HG03571 (cell line): Measurements from ENCODE around the gene DNAH3.
"Not testable (repeated sequence)": the region's sequence is repeated elsewhere in the genome, so short reads cannot be mapped to it uniquely, and the experiment has no call there.

Experiments
- ATAC-seq: cut with Tn5 transposase; IDR thresholded peaks from one replicate; pipeline ENCODE4 v1.9.1; 2021; ENCODE audit not compliant: unreplicated experiment

Gene DNAH3

GRCh38 chr16:21076186-21076883 is 74.3 kb downstream of the DNAH3 start:
- no peak for ATAC-seq

DNA sequence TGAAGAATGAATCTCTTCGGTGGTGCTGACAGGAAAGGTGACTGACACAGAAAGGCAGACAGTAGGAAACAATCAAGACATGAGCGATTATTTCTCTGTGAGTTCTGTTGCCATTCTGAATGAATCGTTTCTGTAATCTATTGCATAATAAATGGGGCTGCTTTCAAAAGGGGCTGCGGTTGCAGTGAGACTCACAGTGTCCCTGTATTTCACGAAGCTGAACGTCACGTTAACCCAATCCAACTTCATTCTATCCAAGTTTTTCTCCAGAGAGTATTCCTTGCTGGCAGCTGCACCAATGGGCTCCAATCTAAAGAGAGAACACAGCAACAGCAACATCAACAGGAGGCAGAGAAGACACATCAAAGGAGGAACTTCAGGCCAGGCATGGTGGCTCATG is 75.4 kb downstream of the DNAH3 start:
- no peak for ATAC-seq

DNA sequence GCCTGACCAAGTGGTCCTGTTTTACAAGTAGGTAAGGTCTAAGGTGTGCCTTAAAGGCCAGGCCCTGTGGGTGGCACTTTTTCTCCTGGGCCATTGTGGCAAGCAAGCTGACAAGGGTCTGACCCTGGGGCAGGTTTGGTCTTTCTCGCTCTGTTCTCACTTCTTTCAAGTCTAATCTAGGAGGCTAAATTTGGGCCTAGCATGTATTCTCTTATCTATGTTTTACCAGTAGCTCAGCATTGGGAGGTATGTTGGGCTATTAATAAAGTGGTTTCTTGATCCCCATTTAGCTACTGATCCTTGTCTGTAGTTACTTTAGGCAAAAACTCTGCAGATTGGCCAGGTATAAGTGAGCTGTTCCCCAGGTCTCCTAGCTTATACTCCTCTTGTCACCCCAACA is 77.7 kb downstream of the DNAH3 start:
- ATAC-seq = no peak

GRCh38 chr16:21071741-21072140 is 78.9 kb downstream of the DNAH3 start:
- no peak for ATAC-seq

DNA sequence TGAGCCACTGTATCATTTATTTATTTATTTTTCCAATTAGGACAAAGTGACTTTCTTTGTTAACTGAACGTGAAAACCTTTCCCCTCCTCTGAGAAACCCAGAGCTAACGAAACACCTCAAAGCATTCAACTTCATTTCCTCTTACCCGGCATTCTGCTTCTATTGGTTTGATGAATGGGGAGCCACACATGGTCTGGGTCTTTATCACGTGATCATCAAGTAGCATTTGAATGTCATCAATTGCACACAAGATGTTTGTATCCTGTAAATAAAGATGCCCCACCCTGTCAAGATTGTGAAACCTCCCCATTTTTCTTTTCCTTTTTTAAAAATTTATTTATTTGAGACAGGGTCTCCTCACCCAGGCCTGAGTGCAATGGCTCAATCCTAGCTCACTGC is 80.1 kb downstream of the DNAH3 start:
- ATAC-seq = no peak

GRCh38 chr16:21069986-21070385 is 80.7 kb downstream of the DNAH3 start:
- no peak for ATAC-seq

DNA sequence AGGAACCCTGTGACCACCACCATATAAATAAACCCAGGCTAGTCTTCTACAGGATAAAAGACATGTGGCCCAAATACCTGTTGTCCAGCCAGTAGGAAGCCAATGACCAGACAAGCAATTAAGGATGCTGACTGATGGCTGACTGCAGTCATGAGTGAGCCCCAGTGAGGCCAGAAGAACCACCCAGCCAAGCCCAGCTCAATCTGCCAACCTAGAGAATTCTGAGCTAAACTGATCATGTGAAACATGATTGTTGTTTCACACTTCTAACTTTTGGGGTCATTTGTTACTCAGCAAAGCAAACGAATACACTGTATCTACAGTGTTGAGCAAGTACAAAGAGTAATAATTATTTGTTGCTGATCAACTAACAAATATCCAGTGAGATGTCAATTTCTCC is 86.4 kb downstream of the DNAH3 start:
- no peak for ATAC-seq

GRCh38 chr16:21063314-21063713 is 87.3 kb downstream of the DNAH3 start:
- not testable (repeated sequence) for ATAC-seq

DNA sequence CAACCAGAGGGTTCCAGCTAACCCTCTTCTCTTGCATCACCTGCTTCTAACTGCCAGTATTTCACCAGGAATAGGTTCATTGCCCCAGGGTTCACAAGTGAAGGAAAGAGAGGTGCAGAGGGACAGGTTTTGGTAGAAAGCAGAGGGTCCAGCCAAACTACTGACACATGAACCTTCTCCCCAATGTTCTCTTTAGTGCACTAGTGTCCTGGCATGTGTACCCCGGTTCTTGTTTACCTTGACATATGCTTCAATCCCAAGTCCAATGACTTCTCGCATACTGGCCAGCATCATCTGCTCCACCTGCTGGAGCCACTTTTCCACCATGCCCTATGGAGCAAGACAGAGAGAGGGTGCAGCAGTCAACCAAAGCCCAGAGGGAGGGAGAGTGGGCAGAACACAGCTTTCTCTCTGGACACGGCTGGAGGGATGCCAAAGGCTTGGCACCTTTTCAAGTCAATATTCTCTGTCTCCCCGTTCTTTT is 90.6 kb downstream of the DNAH3 start:
- ATAC-seq = no peak

DNA sequence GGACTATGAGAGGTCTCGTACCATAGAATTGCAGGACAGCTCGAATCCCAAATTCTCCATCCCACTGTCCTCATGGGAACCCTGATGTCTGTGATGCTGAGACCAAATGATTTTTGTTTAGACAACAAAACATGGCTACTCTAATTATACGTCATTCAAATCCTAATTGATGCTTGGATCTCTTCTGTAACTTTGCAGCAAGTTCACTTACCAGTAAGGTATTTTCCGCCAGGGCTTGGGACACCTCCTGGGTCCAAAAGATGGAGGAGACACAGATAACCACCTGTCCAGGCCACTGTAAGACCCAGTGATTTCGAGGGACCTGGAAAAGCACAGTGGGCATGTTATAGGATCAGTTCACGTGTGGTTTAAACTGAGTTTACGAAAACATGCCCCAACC is 92.8 kb downstream of the DNAH3 start:
- ATAC-seq = no peak

DNA sequence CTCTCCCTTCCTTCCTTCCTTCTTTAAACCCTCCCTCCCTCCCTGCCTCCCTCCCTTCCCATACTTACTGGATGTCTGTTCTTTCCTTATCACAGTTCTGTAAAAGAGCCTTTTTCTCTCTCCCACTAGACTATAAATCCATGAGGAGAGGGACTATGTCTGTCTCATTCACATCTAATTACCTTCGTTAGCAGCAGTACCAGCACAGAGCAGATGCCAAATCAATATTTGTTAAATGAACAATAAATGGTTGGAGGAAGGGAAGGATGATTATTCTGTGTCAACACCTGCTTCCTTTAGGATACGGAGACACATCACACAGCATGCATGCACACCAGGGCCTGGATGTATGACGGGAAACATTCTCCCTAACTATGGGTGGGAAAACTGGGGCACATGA is 94.2 kb downstream of the DNAH3 start:
- no peak for ATAC-seq

- not testable (repeated sequence) for ATAC-seq
These were observed 94.9 kb downstream of the DNAH3 start for GRCh38 chr16:21055738-21056137.

DNA sequence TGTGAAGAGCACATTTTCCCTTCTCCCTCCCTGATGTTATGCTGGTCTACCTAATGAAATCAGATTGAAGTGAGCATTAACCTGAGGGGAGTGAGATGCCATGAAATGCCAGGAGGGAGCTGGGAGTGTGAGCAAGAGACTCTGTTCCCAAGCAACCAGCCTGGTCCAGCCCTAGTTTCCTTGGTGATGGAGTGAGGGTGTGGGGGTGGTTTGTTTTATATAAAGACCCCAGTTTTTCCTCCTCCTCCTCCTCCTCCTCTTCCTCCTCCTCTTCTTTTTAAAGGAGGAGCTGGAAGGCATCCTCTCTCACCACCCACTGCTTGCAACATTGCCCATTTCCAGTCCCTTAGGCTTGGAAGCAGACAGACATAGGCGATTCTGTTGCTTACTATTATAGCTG is 97.1 kb downstream of the DNAH3 start:
- ATAC-seq = no peak

DNA sequence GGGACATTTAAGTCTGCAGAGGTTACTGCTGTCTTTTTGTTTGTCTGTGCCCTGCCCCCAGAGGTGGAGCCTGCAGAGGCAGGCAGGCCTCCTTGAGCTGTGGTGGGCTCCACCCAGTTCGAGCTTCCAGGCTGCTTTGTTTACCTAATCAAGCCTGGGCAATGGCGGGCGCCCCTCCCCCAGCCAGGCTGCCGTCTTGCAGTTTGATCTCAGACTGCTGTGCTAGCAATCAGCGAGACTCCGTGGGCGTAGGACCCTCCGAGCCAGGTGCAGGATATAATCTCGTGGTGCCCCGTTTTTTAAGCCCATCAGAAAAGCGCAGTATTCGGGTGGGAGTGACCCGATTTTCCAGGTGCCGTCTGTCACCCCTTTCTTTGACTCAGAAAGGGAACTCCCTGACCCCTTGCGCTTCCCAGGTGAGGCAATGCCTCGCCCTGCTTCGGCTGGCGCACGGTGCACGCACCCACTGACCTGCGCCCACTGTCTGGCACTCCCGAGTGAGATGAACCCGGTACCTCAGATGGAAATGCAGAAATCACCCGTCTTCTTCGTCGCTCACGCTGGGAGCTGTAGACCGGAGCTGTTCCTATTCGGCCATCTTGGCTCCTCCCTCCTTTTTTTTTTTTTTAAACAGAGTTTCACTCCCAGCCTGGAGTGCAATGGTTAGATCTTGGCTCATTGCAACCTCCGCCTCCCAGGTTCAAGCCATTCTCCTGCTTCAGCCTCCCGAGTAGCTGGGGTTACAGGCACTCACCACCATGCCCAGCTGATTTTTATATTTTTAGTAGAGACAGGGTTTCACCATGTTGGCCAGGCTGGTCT is 102.3 kb downstream of the DNAH3 start:
- ATAC-seq = not testable (repeated sequence)

DNA sequence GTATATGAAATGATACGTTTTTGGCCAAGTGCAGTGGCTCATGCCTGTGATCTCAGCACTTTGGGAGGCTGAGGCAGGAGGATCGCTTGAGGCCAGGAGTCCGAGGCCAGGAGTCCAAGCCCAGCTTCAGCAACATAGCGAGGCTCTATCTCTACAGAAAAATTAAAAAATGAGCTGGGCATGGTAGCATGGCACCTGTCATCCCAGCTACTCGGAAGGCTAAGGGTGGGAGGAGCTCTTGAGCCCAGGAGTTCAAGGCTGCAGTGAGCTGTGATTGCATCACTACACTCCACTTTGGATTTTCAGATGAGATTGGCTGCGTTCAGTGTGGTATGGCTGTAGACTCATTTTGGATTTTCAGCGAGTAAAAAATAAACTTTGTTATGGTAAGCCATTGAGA is 112.4 kb downstream of the DNAH3 start:
- no peak for ATAC-seq

DNA sequence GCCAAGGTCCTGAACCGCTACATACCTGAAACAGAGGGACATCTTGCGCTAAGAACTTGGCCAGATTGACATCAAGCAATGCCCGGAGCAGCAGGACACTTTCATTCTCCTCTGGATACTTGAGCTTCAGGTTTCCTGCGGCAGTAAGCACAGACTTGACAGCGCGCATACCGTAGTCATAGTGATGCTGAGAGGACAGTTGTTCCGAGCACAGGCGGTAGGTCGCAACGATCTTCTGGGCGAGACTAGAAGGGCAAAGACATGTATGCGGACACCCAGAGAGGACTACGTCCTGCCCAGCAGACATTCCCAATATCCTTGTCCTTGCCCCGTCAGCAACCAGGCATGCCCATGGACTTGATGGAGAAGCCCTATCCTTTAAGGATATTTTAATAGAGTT is 112.9 kb downstream of the DNAH3 start:
- no peak for ATAC-seq

DNA sequence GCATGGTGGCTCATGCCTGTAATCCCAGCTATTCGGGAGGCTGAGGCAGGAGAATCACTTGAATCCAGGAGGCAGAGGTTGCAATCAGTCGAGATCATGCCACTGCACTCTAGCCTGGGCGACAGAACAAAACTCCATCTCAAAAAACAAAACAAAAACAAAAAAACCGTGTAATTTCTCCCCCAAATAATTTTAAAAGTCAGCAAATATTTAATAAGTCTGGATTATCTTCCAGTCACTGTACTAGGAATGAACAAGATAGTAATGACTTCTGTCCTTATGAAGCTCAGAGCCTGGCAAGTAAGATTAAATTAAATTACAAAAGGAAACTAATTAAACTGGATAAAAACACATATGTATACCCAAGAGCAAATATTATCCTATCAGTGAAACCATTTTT is 113.5 kb downstream of the DNAH3 start:
- ATAC-seq = no peak

DNA sequence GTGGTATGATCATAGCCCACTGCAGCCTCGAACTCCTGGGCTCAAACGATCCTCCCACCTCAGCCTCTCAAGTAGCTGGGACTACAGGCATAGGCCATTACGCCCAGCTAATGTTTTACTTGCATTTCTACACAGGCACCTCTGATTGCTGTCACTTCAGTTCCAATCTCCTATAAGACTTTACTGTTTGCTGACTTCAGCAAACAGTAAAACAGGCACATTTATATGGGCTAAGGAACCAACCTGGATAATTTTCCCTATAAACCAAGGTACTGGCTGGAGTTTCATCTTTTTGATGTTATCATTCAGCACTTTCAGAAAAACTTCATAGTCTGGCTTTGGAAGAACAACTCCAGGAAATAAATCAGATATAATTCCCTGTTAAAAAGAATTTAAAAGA is 114.2 kb downstream of the DNAH3 start:
- no peak for ATAC-seq

DNA sequence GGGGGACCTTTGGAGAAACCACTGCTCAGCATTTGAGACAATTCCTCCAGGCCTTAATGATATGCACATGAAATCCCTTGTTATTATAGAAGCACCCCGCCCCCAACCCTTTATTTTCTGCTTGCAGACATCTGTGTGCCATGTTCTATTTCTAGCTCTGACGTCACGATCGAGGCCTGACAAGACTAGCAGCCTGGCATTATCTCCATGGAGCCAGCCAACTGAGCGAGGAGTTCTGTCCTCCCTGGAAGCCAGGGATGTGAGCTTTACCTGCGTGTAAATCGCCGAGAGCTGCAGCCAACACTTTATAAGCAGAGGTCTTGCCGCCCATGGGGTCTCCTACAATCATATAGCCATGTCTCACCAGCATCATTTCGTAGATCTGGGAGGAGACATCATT is 116.9 kb downstream of the DNAH3 start:
- ATAC-seq = no peak

- no peak for ATAC-seq
These were observed 117.4 kb downstream of the DNAH3 start for GRCh38 chr16:21033264-21033663.

GRCh38 chr16:21028728-21029127 is 121.9 kb downstream of the DNAH3 start:
- no peak for ATAC-seq

- ATAC-seq = no peak
These were observed 123.8 kb downstream of the DNAH3 start for GRCh38 chr16:21026846-21027245.
